ENCODE data around the gene ARVCF. TPM values are rescaled to one million over a fixed set of nuclear protein-coding genes. Genes with fewer than 3 reads are reported as not detected.

Gene ARVCF
- total and polyA plus RNA-seq, 9 of the 15 experiments (the other 6 are each of a cell fraction or from before 2014, with no cell fraction given), result 0.03 to 97.4 (median 15.6) TPM

DNA sequence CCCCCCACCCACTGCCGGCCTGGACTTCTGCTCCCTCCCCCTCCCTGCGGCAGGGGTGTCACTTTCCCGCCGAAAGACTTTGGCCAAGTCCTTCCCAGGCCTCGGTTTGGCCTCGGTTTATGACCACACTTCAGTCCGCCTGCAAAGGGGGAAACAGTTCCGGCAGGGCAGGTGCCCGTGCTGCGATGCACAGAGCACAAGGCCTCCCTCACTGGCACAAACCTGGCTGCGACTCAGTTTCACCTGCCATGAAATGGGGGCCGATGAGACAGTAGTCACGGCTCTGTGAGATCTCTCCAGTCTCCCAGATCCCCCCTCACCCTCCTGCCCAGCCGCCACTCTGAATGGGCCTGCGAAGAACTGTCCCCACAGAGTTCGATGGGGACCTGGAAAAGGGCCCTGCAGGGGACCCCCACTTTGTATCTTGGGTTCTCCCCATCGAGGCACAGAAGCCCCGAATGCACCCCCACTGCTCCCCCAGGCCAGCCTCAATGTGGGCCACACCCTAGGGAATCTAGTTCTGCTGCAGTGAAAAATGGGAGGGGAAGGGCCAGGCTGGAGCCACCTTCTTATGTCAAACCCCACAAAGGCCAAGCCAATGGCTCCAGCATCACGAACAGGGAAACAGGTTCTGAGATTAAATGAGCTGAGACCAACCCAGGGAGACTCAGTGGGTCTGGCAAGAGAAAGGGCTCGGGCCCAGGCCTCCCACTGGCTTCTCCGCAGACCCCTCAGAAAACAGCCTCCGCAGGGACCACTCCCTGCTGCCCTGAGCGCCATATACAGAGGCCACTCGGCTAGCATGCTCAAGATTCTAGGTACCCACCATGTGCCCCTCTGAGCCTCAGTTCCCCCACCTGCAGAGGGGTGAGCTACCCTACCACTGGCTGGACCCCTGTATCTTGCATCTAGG, 29.0 kb downstream of the ARVCF start (continued):
- TF ChIP-seq, protein P1, sequence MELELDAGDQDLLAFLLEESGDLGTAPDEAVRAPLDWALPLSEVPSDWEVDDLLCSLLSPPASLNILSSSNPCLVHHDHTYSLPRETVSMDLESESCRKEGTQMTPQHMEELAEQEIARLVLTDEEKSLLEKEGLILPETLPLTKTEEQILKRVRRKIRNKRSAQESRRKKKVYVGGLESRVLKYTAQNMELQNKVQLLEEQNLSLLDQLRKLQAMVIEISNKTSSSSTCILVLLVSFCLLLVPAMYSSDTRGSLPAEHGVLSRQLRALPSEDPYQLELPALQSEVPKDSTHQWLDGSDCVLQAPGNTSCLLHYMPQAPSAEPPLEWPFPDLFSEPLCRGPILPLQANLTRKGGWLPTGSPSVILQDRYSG (tag; conservative IDR thresholded peaks at IDR 0.05; ENCODE audit: low read depth), result peak; percentile 49; the same call in 1 of the 2 replicates
- TF ChIP-seq NR2F6 (CRISPR knock-in tag; IDR thresholded peaks at IDR 0.05), result no peak
- TF ChIP-seq, protein P2, sequence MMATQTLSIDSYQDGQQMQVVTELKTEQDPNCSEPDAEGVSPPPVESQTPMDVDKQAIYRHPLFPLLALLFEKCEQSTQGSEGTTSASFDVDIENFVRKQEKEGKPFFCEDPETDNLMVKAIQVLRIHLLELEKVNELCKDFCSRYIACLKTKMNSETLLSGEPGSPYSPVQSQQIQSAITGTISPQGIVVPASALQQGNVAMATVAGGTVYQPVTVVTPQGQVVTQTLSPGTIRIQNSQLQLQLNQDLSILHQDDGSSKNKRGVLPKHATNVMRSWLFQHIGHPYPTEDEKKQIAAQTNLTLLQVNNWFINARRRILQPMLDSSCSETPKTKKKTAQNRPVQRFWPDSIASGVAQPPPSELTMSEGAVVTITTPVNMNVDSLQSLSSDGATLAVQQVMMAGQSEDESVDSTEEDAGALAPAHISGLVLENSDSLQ (IDR thresholded peaks at IDR 0.05), result no peak
- TF ChIP-seq NFE2 (IDR thresholded peaks at IDR 0.05; ENCODE audit: low read depth), result 0 out of 2 replicates have a peak, but pooled peaks have one; percentile 3
- TF ChIP-seq, protein P3, sequence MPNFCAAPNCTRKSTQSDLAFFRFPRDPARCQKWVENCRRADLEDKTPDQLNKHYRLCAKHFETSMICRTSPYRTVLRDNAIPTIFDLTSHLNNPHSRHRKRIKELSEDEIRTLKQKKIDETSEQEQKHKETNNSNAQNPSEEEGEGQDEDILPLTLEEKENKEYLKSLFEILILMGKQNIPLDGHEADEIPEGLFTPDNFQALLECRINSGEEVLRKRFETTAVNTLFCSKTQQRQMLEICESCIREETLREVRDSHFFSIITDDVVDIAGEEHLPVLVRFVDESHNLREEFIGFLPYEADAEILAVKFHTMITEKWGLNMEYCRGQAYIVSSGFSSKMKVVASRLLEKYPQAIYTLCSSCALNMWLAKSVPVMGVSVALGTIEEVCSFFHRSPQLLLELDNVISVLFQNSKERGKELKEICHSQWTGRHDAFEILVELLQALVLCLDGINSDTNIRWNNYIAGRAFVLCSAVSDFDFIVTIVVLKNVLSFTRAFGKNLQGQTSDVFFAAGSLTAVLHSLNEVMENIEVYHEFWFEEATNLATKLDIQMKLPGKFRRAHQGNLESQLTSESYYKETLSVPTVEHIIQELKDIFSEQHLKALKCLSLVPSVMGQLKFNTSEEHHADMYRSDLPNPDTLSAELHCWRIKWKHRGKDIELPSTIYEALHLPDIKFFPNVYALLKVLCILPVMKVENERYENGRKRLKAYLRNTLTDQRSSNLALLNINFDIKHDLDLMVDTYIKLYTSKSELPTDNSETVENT (CRISPR knock-in tag; IDR thresholded peaks at IDR 0.05), result peak; percentile 55; the same call in 1 of the 2 replicates
- TF ChIP-seq TEAD4 (IDR thresholded peaks at IDR 0.05; ENCODE audit: low read length), result 0 out of 2 replicates have a peak, but pooled peaks have one; percentile 10
- no peak for TF ChIP-seq TEAD4 (CRISPR knock-in tag; IDR thresholded peaks at IDR 0.05; ENCODE audit: borderline replicate concordance)
- TF ChIP-seq WHSC1 (IDR thresholded peaks at IDR 0.05; ENCODE audit: low read length), result peak; percentile 97
- no peak for TF ChIP-seq FOXK1 (CRISPR knock-in tag; IDR thresholded peaks at IDR 0.05; ENCODE audit: borderline replicate concordance)
- no peak for TF ChIP-seq ZNF212 (CRISPR knock-in tag; IDR thresholded peaks at IDR 0.05)
- TF ChIP-seq, protein P4, sequence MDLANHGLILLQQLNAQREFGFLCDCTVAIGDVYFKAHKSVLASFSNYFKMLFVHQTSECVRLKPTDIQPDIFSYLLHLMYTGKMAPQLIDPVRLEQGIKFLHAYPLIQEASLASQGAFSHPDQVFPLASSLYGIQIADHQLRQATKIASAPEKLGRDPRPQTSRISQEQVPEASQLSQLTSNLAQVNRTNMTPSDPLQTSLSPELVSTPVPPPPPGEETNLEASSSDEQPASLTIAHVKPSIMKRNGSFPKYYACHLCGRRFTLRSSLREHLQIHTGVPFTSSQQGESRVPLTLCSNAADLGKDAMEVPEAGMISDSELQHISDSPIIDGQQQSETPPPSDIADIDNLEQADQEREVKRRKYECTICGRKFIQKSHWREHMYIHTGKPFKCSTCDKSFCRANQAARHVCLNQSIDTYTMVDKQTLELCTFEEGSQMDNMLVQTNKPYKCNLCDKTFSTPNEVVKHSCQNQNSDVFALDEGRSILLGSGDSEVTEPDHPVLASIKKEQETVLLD (IDR thresholded peaks at IDR 0.05), result 0 out of 2 replicates have a peak, but pooled peaks have one; percentile 46
- TF ChIP-seq KLF10 (CRISPR knock-in tag; IDR thresholded peaks at IDR 0.05), result peak; percentile 79; the same call in 1 of the 2 replicates
- TF ChIP-seq, protein P5, sequence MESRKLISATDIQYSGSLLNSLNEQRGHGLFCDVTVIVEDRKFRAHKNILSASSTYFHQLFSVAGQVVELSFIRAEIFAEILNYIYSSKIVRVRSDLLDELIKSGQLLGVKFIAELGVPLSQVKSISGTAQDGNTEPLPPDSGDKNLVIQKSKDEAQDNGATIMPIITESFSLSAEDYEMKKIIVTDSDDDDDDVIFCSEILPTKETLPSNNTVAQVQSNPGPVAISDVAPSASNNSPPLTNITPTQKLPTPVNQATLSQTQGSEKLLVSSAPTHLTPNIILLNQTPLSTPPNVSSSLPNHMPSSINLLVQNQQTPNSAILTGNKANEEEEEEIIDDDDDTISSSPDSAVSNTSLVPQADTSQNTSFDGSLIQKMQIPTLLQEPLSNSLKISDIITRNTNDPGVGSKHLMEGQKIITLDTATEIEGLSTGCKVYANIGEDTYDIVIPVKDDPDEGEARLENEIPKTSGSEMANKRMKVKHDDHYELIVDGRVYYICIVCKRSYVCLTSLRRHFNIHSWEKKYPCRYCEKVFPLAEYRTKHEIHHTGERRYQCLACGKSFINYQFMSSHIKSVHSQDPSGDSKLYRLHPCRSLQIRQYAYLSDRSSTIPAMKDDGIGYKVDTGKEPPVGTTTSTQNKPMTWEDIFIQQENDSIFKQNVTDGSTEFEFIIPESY (CRISPR knock-in tag; IDR thresholded peaks at IDR 0.05), result no peak
- TF ChIP-seq MXI1 (IDR thresholded peaks at IDR 0.05; ENCODE audit: low read depth, low read length), result no peak
- TF ChIP-seq, protein P6, sequence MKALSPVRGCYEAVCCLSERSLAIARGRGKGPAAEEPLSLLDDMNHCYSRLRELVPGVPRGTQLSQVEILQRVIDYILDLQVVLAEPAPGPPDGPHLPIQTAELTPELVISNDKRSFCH (CRISPR knock-in tag; IDR thresholded peaks at IDR 0.05), result no peak
- TF ChIP-seq, protein P6 (tag; IDR thresholded peaks at IDR 0.05), result peak; percentile 24; the same call in 1 of the 2 replicates

All from K562 (cell line).